Endodermal cell (in vitro differentiated cells): ENCODE data around the gene HEYL. TPM values are rescaled to one million over a fixed set of nuclear protein-coding genes. Genes with fewer than 3 reads are reported as not detected.
A peak's percentile ranks its signal among the peaks of the same experiment; 100 is the strongest.

ENCODE experiments used
- DNase-seq: peaks from one replicate; pipeline ENCODE4 v3.0.0-alpha.2; 2017
- H3K27ac ChIP-seq: 2 replicates; pipeline ENCODE4 v1.5.1; 2013; ENCODE audit warnings: mild to moderate bottlenecking, low read depth, low read length, moderate library complexity
- H3K27me3 ChIP-seq: 2 replicates; pipeline ENCODE4 v1.6.1; 2013; ENCODE audit warnings: mild to moderate bottlenecking, low read length, moderate library complexity; ENCODE audit not compliant: insufficient read depth, control insufficient read depth, poor library complexity, severe bottlenecking
- H3K36me3 ChIP-seq: 2 replicates; pipeline ENCODE4 v1.7.0; 2013; ENCODE audit warnings: mild to moderate bottlenecking, low read length, moderate library complexity; ENCODE audit not compliant: control insufficient read depth, insufficient read depth
- H3K4me1 ChIP-seq: one replicate; pipeline ENCODE4 v1.7.0; 2013; ENCODE audit warnings: low read length; ENCODE audit not compliant: control insufficient read depth, insufficient read depth
- H3K4me3 ChIP-seq: 2 replicates; pipeline ENCODE4 v1.5.1; 2013; ENCODE audit warnings: mild to moderate bottlenecking, low read length, moderate library complexity
- H3K9ac ChIP-seq: 2 replicates; pipeline ENCODE4 v1.6.1; 2013; ENCODE audit warnings: mild to moderate bottlenecking, low read length, moderate library complexity; ENCODE audit not compliant: poor library complexity, severe bottlenecking; ENCODE audit errors: extremely low read depth
- H3K9me3 ChIP-seq: 2 replicates; pipeline ENCODE4 v1.6.1; 2013; ENCODE audit warnings: mild to moderate bottlenecking, low read length, moderate library complexity; ENCODE audit not compliant: control insufficient read depth
- H3K27ac Mint-ChIP-seq: 2 replicates; pipeline ENCODE4 v1.8.0; 2020; ENCODE audit warnings: mixed read lengths
- H3K27me3 Mint-ChIP-seq: 2 replicates; pipeline ENCODE4 v1.8.0; 2021; ENCODE audit warnings: mild to moderate bottlenecking, mixed read lengths; ENCODE audit not compliant: insufficient read depth
- H3K36me3 Mint-ChIP-seq: 2 replicates; pipeline ENCODE4 v1.8.0; 2020; ENCODE audit warnings: low read depth, mixed read lengths
- H3K4me1 Mint-ChIP-seq: 2 replicates; pipeline ENCODE4 v1.8.0; 2020; ENCODE audit warnings: mixed read lengths
- H3K4me3 Mint-ChIP-seq: 2 replicates; pipeline ENCODE4 v1.8.0; 2020; ENCODE audit warnings: mild to moderate bottlenecking, moderate library complexity, mixed read lengths
- H3K9me3 Mint-ChIP-seq: 2 replicates; pipeline ENCODE4 v1.8.0; 2020; ENCODE audit warnings: mild to moderate bottlenecking, mixed read lengths
- WGBS, 2 experiments: methylation state at CpG; one replicate each; pipeline versions ENCODE4 v1.1.5 to v1.1.7; 2013; ENCODE audit warnings: missing lambda C conversion rate in 2 of 2, mixed read lengths in 1 of 2; ENCODE audit not compliant: insufficient coverage in 1 of 2, insufficient read length in 1 of 2; 5-methylcytosine and 5-hydroxymethylcytosine counted together
- total RNA-seq, 2 donors: library from RNA; stranded (reverse); fragmentation: NEBNext Ultra II Directional in 1 of 2; extraction: Animal tissue kit (Norgen Biotek cat#: 25700) in 1 of 2; gene quantifications; 2 replicates in 1 of 2; 3 replicates in 1 of 2; pipeline ENCODE4 v1.2.1, GENCODE V29; 2021
- TF ChIP-seq, protein P1 (sequence below): fragments of 200-600 bp; sonication (generic); conservative IDR thresholded peaks from 2 replicates; pipeline ENCODE4 v1.5.0; 2021; ENCODE audit warnings: antibody characterized with exemption, mild to moderate bottlenecking

The HEYL gene
- total RNA-seq, 2 donors from 2014 or later: 1.2 to 1.5 TPM

DNA sequence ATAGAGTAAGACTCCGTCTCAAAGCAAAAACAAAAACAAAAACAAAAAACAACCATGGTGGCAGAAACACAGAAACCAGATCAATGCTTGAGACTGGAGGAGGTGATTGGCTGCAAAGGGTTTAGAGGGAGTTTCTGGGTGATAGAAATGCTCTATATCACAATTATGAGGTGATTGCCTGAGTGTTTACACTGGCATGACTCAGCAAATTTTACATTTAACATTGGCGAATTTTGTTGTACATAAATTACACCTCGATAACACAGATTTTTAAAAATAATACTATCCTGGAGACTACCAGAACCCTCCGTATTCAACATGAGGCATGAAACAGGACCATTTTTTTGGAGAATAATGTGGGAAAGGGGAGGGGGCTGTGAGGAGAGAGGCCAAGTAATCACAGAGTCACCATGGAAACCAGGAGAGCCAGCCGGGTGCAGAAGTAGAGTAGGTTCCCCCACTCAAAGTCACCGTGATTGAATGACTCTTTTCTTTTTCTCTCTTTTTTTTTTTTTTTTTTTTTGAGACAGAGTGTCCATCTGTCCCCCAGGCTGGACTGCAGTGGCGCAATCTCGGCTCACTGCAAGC, 24.3 kb downstream of the HEYL start:
- peak overlapping the region; percentile 35 for H3K27ac Mint-ChIP-seq
- WGBS, 2 experiments: 55 to 87% methylated on average over 2 to 8 of the region's 8 CpGs
- H3K4me1 Mint-ChIP-seq: no peaks in the 10 kb centered on the region
- no peak overlapping the region for H3K4me3 ChIP-seq
- H3K4me1 ChIP-seq: no peaks in the 10 kb centered on the region
- H3K9ac ChIP-seq: no peak overlapping the region
- H3K27me3 Mint-ChIP-seq: peaks cover 81% of the 10 kb centered on the region
- H3K4me3 Mint-ChIP-seq: no peak overlapping the region
- peaks cover 22% of the 10 kb centered on the region for H3K27me3 ChIP-seq
- no peaks in the 10 kb centered on the region for H3K36me3 ChIP-seq
- H3K36me3 Mint-ChIP-seq: no peaks in the 10 kb centered on the region
- peaks cover 3% of the 10 kb centered on the region for H3K9me3 Mint-ChIP-seq
- H3K9me3 ChIP-seq: no peaks in the 10 kb centered on the region
- H3K27ac ChIP-seq: no peak overlapping the region
- DNase-seq: no peak
- TF ChIP-seq, protein P1, sequence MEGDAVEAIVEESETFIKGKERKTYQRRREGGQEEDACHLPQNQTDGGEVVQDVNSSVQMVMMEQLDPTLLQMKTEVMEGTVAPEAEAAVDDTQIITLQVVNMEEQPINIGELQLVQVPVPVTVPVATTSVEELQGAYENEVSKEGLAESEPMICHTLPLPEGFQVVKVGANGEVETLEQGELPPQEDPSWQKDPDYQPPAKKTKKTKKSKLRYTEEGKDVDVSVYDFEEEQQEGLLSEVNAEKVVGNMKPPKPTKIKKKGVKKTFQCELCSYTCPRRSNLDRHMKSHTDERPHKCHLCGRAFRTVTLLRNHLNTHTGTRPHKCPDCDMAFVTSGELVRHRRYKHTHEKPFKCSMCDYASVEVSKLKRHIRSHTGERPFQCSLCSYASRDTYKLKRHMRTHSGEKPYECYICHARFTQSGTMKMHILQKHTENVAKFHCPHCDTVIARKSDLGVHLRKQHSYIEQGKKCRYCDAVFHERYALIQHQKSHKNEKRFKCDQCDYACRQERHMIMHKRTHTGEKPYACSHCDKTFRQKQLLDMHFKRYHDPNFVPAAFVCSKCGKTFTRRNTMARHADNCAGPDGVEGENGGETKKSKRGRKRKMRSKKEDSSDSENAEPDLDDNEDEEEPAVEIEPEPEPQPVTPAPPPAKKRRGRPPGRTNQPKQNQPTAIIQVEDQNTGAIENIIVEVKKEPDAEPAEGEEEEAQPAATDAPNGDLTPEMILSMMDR: no peak

DNA sequence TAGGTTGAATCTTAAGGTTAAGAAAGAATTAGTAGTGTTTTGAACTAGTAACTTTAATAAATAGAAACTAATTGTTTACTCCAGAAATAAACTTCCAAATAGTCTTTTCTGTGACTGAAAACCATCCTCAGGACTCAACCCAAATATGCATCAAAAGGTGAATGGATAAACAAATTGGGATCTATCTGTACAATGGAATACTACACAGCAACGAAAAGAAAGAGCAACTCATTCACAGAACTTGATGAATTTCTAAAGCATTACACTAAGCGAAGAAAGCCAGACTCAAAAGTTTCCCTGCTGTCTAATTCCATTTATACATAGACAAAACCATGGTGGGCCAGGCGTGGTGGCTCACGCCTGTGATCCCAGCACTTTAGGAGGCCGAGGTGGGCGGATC, 25.0 kb downstream of the HEYL start:
- no peaks in the 10 kb centered on the region for H3K9me3 ChIP-seq
- no peak overlapping the region for H3K4me3 ChIP-seq
- peaks cover 3% of the 10 kb centered on the region for H3K9me3 Mint-ChIP-seq
- DNase-seq: no peak
- no peak overlapping the region for H3K27ac ChIP-seq
- H3K4me1 ChIP-seq: no peaks in the 10 kb centered on the region
- no peak overlapping the region for H3K4me3 Mint-ChIP-seq
- no peaks in the 10 kb centered on the region for H3K36me3 Mint-ChIP-seq
- no peak overlapping the region for H3K27ac Mint-ChIP-seq
- no peaks in the 10 kb centered on the region for H3K36me3 ChIP-seq
- peaks cover under 1% of the 10 kb centered on the region for H3K4me1 Mint-ChIP-seq
- H3K27me3 ChIP-seq: peaks cover 26% of the 10 kb centered on the region
- H3K27me3 Mint-ChIP-seq: peaks cover 80% of the 10 kb centered on the region
- WGBS, 2 experiments: 81 to 97% methylated on average over 6 of the region's 6 CpGs
- TF ChIP-seq, protein P1: no peak
- H3K9ac ChIP-seq: no peak overlapping the region

DNA sequence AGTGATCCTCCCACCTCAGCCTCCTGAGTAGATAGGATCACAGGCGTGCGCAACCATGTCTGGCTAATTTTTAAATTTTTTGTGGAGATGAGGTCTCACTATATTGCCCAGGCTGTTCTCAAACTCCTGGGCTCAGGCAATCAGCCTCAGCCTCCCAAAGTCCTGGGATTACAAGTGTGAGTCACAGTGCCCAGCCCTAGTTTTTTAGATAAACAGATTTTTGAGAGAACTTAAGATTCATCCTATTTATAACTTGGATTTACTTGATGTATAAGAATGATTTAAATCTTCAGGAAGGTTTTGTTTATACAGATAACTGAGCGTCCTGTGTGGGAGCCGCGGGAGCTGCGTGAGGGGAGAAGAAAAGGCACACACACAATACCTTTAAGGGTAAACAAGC, 26.2 kb downstream of the HEYL start:
- Mint-ChIP-seq H3K4me1 (peaks cover 2% of the 10 kb centered on the region), H3K27ac (no peak overlapping the region), H3K27me3 (peaks cover 78% of the 10 kb centered on the region), H3K4me3 (no peak overlapping the region), H3K36me3 (no peaks in the 10 kb centered on the region), H3K9me3 (peaks cover 3% of the 10 kb centered on the region)
- H3K27ac ChIP-seq: no peak overlapping the region
- TF ChIP-seq, protein P1: no peak
- 90% methylated on average over 6 of the region's 6 CpGs; no CpG with 5 or more reads in 1 of the 2 experiments for WGBS, 2 experiments
- no peaks in the 10 kb centered on the region for H3K36me3 ChIP-seq
- no peak overlapping the region for H3K9ac ChIP-seq
- no peaks in the 10 kb centered on the region for H3K4me1 ChIP-seq
- no peak overlapping the region for H3K4me3 ChIP-seq
- no peak for DNase-seq
- peaks cover 21% of the 10 kb centered on the region for H3K27me3 ChIP-seq
- H3K9me3 ChIP-seq: no peaks in the 10 kb centered on the region
